ENCODE results near the gene STK39. TPM values are rescaled to one million over a fixed set of nuclear protein-coding genes. Genes with fewer than 3 reads are reported as not detected.

The STK39 gene
- total RNA-seq, 1 experiment from 2014 or later, result 15.9 TPM

DNA sequence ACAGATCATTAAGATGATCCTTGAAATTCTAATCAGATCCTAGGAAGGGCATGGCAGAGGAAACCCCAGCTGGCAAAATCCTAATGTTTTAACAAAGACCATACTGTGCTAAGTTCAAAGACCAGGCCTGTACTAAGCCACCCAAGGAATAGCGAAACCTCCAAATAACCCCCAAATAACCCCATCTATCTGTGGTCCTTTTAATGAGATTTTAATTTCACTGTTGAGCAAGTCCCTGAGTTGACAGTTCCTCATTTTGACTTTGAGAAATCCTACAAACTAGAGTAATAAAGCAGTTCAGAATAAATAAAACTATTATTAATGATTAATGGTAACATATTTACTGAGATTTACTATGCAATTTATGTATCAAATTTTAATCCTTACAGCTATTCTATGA is 259.8 kb downstream of the STK39 start:
- no TSS peak for BruUV-seq (replicated peaks)
- CTCF ChIA-PET, result no interaction called here
- no peaks in the 10 kb centered on the region for H3K27me3 ChIP-seq (replicated peaks; ENCODE audit: insufficient read depth, low read depth, low read length, poor library complexity)

DNA sequence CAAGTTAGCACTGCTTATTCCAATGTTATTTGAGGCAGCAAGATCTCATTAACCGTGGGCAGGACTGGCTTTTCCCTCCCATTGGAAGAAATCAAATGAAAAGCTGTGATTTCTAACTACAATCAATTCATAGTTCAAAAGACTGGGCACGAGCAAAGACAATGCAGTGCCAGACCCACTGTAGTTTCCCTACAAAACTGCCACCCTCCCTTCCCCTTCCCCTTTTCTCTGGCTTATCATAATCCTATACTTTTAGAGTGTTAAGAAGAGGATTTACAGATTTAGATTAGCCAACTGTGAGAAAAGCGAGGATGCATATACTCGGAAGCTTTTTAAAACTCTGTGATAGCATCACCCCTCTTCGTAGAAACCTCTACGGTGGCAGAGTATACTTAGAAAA is 260.4 kb downstream of the STK39 start:
- no peaks in the 10 kb centered on the region for H3K9me3 ChIP-seq (ENCODE audit: low read depth, low read length, poor library complexity, severe bottlenecking)
- ChIA-PET POLR2A (ENCODE audit: low non-redundant PET) (no interaction called here), CTCF (no interaction called here)
- no peaks in the 10 kb centered on the region for H3K36me3 ChIP-seq (ENCODE audit: insufficient read depth, low read length, poor library complexity, severe bottlenecking)
- no peak for DNase-seq (ENCODE audit: low spot score)
- no peak overlapping the region for H3K4me3 ChIP-seq (ENCODE audit: low read depth, low read length, poor library complexity, severe bottlenecking)
- no TSS peak for BruUV-seq (replicated peaks)
- H3K27ac ChIP-seq (ENCODE audit: low read depth, low read length, poor library complexity, severe bottlenecking), result no peak overlapping the region
- TF ChIP-seq EZH2 (IDR thresholded peaks at IDR 0.05; ENCODE audit: borderline replicate concordance, low read depth, low read length, poor library complexity, severe bottlenecking), result no peak
- TF ChIP-seq, protein P1, sequence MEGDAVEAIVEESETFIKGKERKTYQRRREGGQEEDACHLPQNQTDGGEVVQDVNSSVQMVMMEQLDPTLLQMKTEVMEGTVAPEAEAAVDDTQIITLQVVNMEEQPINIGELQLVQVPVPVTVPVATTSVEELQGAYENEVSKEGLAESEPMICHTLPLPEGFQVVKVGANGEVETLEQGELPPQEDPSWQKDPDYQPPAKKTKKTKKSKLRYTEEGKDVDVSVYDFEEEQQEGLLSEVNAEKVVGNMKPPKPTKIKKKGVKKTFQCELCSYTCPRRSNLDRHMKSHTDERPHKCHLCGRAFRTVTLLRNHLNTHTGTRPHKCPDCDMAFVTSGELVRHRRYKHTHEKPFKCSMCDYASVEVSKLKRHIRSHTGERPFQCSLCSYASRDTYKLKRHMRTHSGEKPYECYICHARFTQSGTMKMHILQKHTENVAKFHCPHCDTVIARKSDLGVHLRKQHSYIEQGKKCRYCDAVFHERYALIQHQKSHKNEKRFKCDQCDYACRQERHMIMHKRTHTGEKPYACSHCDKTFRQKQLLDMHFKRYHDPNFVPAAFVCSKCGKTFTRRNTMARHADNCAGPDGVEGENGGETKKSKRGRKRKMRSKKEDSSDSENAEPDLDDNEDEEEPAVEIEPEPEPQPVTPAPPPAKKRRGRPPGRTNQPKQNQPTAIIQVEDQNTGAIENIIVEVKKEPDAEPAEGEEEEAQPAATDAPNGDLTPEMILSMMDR (conservative IDR thresholded peaks at IDR 0.05; ENCODE audit: low read depth, low read length), result no peak
- H3K27me3 ChIP-seq (replicated peaks; ENCODE audit: insufficient read depth, low read depth, low read length, poor library complexity), result no peaks in the 10 kb centered on the region
- intact Hi-C loops (cut with micrococcal nuclease; ENCODE audit: unreplicated experiment), result no loop called here
- no peaks in the 10 kb centered on the region for H3K4me1 ChIP-seq (ENCODE audit: insufficient read depth, low read length, poor library complexity, severe bottlenecking)

More for the DNA sequence above, 259.8 kb downstream of the STK39 start:
- no peak overlapping the region for H3K27ac ChIP-seq (ENCODE audit: low read depth, low read length, poor library complexity, severe bottlenecking)
- no peaks in the 10 kb centered on the region for H3K36me3 ChIP-seq (ENCODE audit: insufficient read depth, low read length, poor library complexity, severe bottlenecking)
- intact Hi-C loops (cut with micrococcal nuclease; ENCODE audit: unreplicated experiment), result no loop called here
- no peaks in the 10 kb centered on the region for H3K9me3 ChIP-seq (ENCODE audit: low read depth, low read length, poor library complexity, severe bottlenecking)
- POLR2A ChIA-PET (ENCODE audit: low non-redundant PET), result no interaction called here
- no peak overlapping the region for H3K4me3 ChIP-seq (ENCODE audit: low read depth, low read length, poor library complexity, severe bottlenecking)
- no peak for DNase-seq (ENCODE audit: low spot score)
- no peaks in the 10 kb centered on the region for H3K4me1 ChIP-seq (ENCODE audit: insufficient read depth, low read length, poor library complexity, severe bottlenecking)
- TF ChIP-seq, protein P1 (conservative IDR thresholded peaks at IDR 0.05; ENCODE audit: low read depth, low read length), result no peak
- TF ChIP-seq EZH2 (IDR thresholded peaks at IDR 0.05; ENCODE audit: borderline replicate concordance, low read depth, low read length, poor library complexity, severe bottlenecking), result no peak

DNA sequence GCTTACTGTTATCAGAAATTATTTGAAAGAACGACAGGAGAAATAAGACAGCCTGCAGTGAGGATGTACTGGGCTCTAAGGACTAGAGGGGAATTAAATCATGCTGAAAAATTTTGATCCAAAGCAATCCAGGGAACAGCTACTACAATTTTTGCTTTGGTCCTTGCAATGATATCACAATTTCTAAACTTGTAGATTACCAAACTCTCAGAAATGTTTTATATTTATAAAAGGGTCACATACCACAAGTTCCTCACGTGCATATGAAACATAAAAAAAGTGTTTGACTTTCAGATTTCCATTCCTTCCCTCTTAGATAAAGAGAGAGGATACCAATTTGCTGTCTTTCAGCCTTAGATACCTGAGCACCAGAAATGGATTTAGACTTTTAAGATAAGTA is 261.2 kb downstream of the STK39 start:
- Histone ChIP-seq H3K27me3 (replicated peaks; ENCODE audit: insufficient read depth, low read depth, low read length, poor library complexity) (no peaks in the 10 kb centered on the region), H3K4me3 (ENCODE audit: low read depth, low read length, poor library complexity, severe bottlenecking) (no peak overlapping the region), H3K27ac (ENCODE audit: low read depth, low read length, poor library complexity, severe bottlenecking) (no peak overlapping the region), H3K36me3 (ENCODE audit: insufficient read depth, low read length, poor library complexity, severe bottlenecking) (no peaks in the 10 kb centered on the region), H3K9me3 (ENCODE audit: low read depth, low read length, poor library complexity, severe bottlenecking) (no peaks in the 10 kb centered on the region), H3K4me1 (ENCODE audit: insufficient read depth, low read length, poor library complexity, severe bottlenecking) (no peaks in the 10 kb centered on the region)
- intact Hi-C loops (cut with micrococcal nuclease; ENCODE audit: unreplicated experiment), result no loop called here
- BruUV-seq (replicated peaks), result no TSS peak
- TF ChIP-seq, protein P1 (conservative IDR thresholded peaks at IDR 0.05; ENCODE audit: low read depth, low read length), result no peak
- no peak for TF ChIP-seq EZH2 (IDR thresholded peaks at IDR 0.05; ENCODE audit: borderline replicate concordance, low read depth, low read length, poor library complexity, severe bottlenecking)
- DNase-seq (ENCODE audit: low spot score), result no peak
- ChIA-PET POLR2A (ENCODE audit: low non-redundant PET) (no interaction called here), CTCF (no interaction called here)

All from A673 (cell line).